ENCODE results near the gene ZNF485.

DNA sequence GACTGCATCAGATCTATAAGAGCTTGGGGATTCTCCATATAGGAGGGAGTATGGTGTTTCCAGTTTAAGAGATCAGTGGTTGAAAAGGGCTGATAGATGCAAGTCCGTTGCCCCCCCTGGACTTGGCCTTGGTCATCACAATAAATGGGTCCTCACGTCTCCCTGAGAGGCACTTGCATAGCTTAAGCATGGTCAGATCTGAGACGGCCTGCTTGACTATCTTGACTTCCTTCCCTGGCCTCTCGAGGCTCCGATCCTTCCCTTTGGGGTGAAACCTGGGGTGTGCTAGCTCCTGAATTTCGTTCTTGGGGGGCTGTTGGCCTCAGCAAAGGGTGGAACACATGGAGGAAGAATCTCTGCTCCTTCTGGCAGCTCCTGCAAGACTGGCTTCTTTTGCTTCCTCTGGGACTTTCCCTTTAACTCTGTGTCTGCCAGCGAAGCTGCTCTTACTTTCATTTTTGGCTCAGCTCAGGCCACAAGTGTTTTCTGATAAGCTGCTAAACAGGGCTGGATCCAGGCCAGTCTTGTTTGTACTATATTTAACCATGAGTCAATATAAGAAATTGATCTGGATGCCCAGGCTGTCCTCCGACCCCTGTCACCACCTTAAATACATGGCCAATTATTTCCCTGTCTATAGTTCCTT is 11.2 kb upstream of the ZNF485 start:
- TF ChIP-seq, protein P1, sequence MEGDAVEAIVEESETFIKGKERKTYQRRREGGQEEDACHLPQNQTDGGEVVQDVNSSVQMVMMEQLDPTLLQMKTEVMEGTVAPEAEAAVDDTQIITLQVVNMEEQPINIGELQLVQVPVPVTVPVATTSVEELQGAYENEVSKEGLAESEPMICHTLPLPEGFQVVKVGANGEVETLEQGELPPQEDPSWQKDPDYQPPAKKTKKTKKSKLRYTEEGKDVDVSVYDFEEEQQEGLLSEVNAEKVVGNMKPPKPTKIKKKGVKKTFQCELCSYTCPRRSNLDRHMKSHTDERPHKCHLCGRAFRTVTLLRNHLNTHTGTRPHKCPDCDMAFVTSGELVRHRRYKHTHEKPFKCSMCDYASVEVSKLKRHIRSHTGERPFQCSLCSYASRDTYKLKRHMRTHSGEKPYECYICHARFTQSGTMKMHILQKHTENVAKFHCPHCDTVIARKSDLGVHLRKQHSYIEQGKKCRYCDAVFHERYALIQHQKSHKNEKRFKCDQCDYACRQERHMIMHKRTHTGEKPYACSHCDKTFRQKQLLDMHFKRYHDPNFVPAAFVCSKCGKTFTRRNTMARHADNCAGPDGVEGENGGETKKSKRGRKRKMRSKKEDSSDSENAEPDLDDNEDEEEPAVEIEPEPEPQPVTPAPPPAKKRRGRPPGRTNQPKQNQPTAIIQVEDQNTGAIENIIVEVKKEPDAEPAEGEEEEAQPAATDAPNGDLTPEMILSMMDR (IDR thresholded peaks at IDR 0.05) = no peak
- no peak for TF ChIP-seq POLR2A (IDR thresholded peaks at IDR 0.05)
